HEK293T (cell line): Measurements from ENCODE around the gene TIMM10.

Experiments
- CTCF ChIA-PET: fragments of 350-600 bp; formaldehyde crosslinking; extraction: SDS; loops from one replicate; lab custom pipeline; 2021; ENCODE audit warnings: antibody characterized with exemption, inconsistent platforms; lab: Yijun Ruan, JAX
- POLR2A ChIA-PET: fragments of 350-600 bp; formaldehyde crosslinking; extraction: SDS; loops from one replicate; lab custom pipeline; 2020; ENCODE audit warnings: antibody characterized with exemption, inconsistent platforms; lab: Yijun Ruan, JAX
- DNase-seq: peaks from one replicate; pipeline ENCODE4 v3.0.0; 2012; ENCODE audit warnings: mixed read lengths; ENCODE audit errors: extremely low spot score
- ARNT ChIP-seq: fragments of 450-650 bp; IDR thresholded peaks from 2 replicates; pipeline ENCODE4 v1.6.1; 2017; ENCODE audit warnings: mild to moderate bottlenecking
- BHLHE40 ChIP-seq: fragments of 450-650 bp; IDR thresholded peaks from 2 replicates; pipeline ENCODE4 v1.6.1; 2016; ENCODE audit warnings: mild to moderate bottlenecking, moderate library complexity, borderline replicate concordance
- CTBP1 ChIP-seq: fragments of 450-650 bp; IDR thresholded peaks from 2 replicates; pipeline ENCODE4 v1.6.1; 2016; ENCODE audit warnings: borderline replicate concordance
- ELF4 ChIP-seq: fragments of 450-650 bp; IDR thresholded peaks from 2 replicates; pipeline ENCODE4 v1.6.1; 2017; ENCODE audit warnings: antibody characterized with exemption
- FOXA1 ChIP-seq: fragments of 450-650 bp; IDR thresholded peaks from 2 replicates; pipeline ENCODE4 v1.6.1; 2016; ENCODE audit warnings: mild to moderate bottlenecking
- FOXK2 ChIP-seq: fragments of 450-650 bp; IDR thresholded peaks from 2 replicates; pipeline ENCODE4 v1.6.1; 2016; ENCODE audit warnings: mild to moderate bottlenecking
- FOXM1 ChIP-seq: fragments of 450-650 bp; IDR thresholded peaks from 2 replicates; pipeline ENCODE4 v1.6.1; 2017; ENCODE audit warnings: mild to moderate bottlenecking, borderline replicate concordance
- HDGF ChIP-seq: fragments of 450-650 bp; IDR thresholded peaks from 2 replicates; pipeline ENCODE4 v1.6.1; 2017; ENCODE audit warnings: antibody characterized with exemption, borderline replicate concordance
- L3MBTL2 ChIP-seq: fragments of 450-650 bp; conservative IDR thresholded peaks from 2 replicates; pipeline ENCODE4 v1.6.1; 2016; ENCODE audit warnings: mild to moderate bottlenecking
- LEF1 ChIP-seq: fragments of 450-650 bp; IDR thresholded peaks from 2 replicates; pipeline ENCODE4 v1.6.1; 2017; ENCODE audit warnings: mild to moderate bottlenecking, borderline replicate concordance
- NFRKB ChIP-seq: fragments of 450-650 bp; IDR thresholded peaks from 2 replicates; pipeline ENCODE4 v1.6.1; 2016; ENCODE audit warnings: mild to moderate bottlenecking, moderate library complexity
- SP1 ChIP-seq: fragments of 450-650 bp; IDR thresholded peaks from 2 replicates; pipeline ENCODE4 v1.6.1; 2017
- SUZ12 ChIP-seq: fragments of 450-650 bp; IDR thresholded peaks from 2 replicates; pipeline ENCODE4 v1.6.1; 2016; ENCODE audit warnings: mild to moderate bottlenecking
- TARDBP ChIP-seq: fragments of 450-650 bp; IDR thresholded peaks from 2 replicates; pipeline ENCODE4 v1.6.1; 2016
- ZNF384 ChIP-seq: fragments of 450-650 bp; IDR thresholded peaks from 2 replicates; pipeline ENCODE4 v1.6.1; 2016
- TF ChIP-seq, protein P1 (sequence below): fragments of 450-650 bp; IDR thresholded peaks from 2 replicates; pipeline ENCODE4 v1.6.1; 2016

TIMM10 gene, protein sequence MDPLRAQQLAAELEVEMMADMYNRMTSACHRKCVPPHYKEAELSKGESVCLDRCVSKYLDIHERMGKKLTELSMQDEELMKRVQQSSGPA

DNA sequence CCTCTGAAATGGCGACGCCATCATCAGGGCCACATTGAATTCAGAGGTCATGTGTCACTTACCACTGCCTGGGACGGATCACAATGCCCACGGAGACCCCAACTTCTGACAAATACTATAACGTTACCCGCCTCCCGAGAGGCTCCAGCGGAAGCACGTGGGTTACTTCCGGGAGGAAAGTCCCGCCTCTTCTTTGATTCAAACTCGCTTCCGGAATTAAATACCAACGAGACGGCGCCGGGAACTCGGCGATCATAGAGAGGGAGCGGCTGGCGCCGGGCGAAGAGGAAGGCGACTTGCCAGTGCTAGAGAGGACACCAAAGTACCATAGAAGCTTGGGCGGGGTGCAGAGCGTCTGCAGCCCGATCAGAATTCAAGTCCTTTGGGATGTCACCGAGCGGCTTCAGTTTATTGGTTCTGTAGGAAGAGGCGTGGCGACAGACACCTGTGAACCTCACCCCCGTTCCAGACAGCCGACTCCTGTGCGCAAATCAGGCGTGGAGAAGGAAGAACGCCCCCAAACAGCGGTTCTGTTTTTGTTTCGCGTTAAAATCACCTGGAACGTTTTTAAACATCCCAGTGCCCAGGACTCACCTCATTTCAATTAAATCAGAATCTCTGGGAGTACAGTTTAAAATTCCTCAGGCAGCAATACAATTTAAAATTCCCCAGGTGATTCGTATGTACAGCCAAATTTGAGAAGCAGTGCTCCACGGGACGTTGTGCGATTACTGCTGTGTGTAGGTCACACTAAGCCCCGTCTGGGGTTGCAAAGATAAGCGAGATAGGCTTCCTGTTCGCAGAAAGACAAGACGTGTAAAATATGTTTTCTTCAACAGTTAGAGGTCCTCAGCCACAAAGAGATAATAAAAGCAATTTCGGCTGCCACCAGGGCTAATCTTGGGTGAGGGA, at the start of gene TIMM10:
TSS of gene TIMM10 (minus strand) at position 159 of the 912 bp plus-strand sequence. CDS start 565 bp downstream, outside the sequence.
- ChIA-PET POLR2A (interaction anchor here (0.6 to 1.8 kb wide), 4 partner anchors 23 to 109 kb away, joined by 3 to 8 read pairs (median 4); partner anchors contain the start of gene RTN4RL2), CTCF (interaction anchor here (0.6 kb wide), 1 partner anchor 29 kb away, joined by 3 read pairs; no protein-coding TSS in a partner anchor)
- DNase-seq, result peak; percentile 90
- TF ChIP-seq ELF4 (peak; percentile 78), L3MBTL2 (peak; percentile 82), TARDBP (no peak), ARNT (no peak), CTBP1 (no peak)
- TF ChIP-seq, protein P1, sequence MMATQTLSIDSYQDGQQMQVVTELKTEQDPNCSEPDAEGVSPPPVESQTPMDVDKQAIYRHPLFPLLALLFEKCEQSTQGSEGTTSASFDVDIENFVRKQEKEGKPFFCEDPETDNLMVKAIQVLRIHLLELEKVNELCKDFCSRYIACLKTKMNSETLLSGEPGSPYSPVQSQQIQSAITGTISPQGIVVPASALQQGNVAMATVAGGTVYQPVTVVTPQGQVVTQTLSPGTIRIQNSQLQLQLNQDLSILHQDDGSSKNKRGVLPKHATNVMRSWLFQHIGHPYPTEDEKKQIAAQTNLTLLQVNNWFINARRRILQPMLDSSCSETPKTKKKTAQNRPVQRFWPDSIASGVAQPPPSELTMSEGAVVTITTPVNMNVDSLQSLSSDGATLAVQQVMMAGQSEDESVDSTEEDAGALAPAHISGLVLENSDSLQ, result 0 out of 2 replicates have a peak, but pooled peaks have one; percentile 4

DNA sequence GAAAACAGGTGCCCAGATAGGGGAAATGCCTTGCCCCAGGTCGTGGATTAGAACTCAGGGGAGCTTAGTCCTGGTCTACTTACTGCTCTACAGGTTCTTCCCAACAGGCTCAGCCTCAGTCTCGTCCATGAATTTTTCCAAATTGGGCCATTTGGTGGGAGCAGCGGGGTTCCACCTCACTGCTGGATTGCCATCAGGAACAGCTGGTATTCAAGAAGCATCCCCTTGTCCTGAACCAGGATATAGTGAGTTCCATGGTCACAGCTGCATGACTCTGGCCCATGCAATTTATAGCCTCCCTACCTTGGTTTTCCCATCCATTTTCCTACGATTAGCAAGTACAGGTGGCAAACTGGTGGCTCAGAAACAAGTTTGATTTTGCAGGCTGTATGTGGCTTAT, 43.5 kb upstream of the TIMM10 start:
- DNase-seq, result no peak
- ChIA-PET CTCF (no interaction called here), POLR2A (no interaction called here)
- no peak for TF ChIP-seq LEF1
- no peak for TF ChIP-seq SP1
- no peak for TF ChIP-seq ZNF384
- no peak for TF ChIP-seq FOXM1
- no peak for TF ChIP-seq TARDBP
- TF ChIP-seq NFRKB, result no peak
- TF ChIP-seq ARNT, result no peak
- TF ChIP-seq L3MBTL2, result no peak
- no peak for TF ChIP-seq SUZ12
- TF ChIP-seq CTBP1, result no peak
- no peak for TF ChIP-seq HDGF
- TF ChIP-seq, protein P1, result no peak
- no peak for TF ChIP-seq BHLHE40
- no peak for TF ChIP-seq ELF4
- no peak for TF ChIP-seq FOXA1

DNA sequence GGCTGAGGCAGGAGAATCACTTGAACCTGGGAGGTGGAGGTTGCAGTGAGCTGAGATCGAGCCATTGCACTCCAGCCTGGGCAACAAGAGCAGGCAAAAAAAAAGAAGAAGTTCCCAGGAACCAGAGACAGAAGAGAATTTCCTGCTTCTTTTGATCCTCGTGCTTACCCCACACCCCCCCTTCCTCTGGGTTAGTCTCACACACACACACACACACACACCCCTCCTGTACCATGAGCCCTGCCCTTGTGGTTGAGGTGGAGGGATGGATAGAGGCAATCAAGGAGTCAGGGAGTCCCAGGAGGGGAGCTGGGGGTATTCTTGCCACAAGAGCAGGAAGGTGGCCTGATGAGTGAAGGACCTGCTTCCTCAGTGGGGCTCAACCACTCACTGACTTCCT, 41.1 kb upstream of the TIMM10 start:
- ChIA-PET POLR2A (interaction anchor here (0.9 kb wide), 1 partner anchor 68 kb away, joined by 4 read pairs; no protein-coding TSS in a partner anchor), CTCF (interaction anchor here (0.6 to 1.4 kb wide), 3 partner anchors 70 to 289 kb away, joined by 3 to 6 read pairs (median 6); no protein-coding TSS in a partner anchor)

DNA sequence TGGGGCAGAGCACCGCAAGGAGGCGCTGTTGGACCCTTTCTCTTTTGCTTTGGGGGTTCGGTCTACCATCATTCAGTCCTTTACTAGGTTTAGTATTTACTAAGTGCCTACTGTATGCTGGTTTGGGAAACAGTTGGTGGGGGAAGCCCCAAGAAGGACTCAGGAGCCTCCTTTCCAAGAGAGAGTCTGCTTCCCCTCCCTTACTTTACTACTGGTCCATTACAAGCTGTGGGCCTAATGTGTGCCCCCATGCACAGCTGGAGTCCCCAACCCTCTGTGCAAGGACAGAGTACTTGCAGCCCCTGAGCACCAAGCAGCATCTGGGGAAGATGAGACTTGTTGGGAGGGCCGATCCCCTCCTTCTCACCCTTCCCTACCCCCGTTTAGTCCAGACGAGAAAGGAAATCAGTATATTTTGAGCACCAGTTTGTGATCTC, 37.8 kb upstream of the TIMM10 start:
- ChIA-PET POLR2A (interaction anchor here (1.4 to 2.2 kb wide), 3 partner anchors 66 to 76 kb away, joined by 3 to 22 read pairs (median 8); no protein-coding TSS in a partner anchor), CTCF (interaction anchor here (0.5 to 3.0 kb wide), 16 partner anchors 11 to 262 kb away, joined by 3 to 59 read pairs (median 4); partner anchors contain the start of gene YPEL4)
- TF ChIP-seq ARNT (no peak), ELF4 (no peak), L3MBTL2 (no peak), NFRKB (no peak), LEF1 (no peak), ZNF384 (no peak), TARDBP (no peak), BHLHE40 (no peak), FOXA1 (no peak), SUZ12 (no peak), FOXM1 (no peak), HDGF (no peak), FOXK2 (no peak)
- TF ChIP-seq, protein P1, result no peak
- no peak for DNase-seq

More for the DNA sequence above, 41.1 kb upstream of the TIMM10 start:
- TF ChIP-seq SP1, result no peak
- TF ChIP-seq SUZ12, result no peak
- no peak for TF ChIP-seq L3MBTL2
- no peak for TF ChIP-seq HDGF
- TF ChIP-seq FOXA1, result no peak
- no peak for TF ChIP-seq TARDBP
- TF ChIP-seq, protein P1, result no peak
- no peak for TF ChIP-seq ELF4
- no peak for TF ChIP-seq FOXM1
- no peak for TF ChIP-seq LEF1
- no peak for TF ChIP-seq ARNT
- no peak for TF ChIP-seq FOXK2
- TF ChIP-seq ZNF384, result no peak
- no peak for TF ChIP-seq BHLHE40
- no peak for TF ChIP-seq NFRKB
- no peak for TF ChIP-seq CTBP1
- DNase-seq, result no peak
